Mucosa of descending colon (tissue), 3 donors: ENCODE data around the gene TSFM. TPM values are rescaled to one million over a fixed set of nuclear protein-coding genes. Genes with fewer than 3 reads are reported as not detected.

Source experiments
- ATAC-seq: fragments of 200-7000 bp; cut with Tn5 transposase; one replicate; pipeline ENCODE4 v1.9.1; 2020; ENCODE audit warnings: mild to moderate bottlenecking, moderate library complexity
- DNase-seq, 3 donors: peaks; one replicate each; pipeline ENCODE4 v3.0.0-alpha.2; 2020
- H3K36me3 ChIP-seq: fragments of 200-600 bp; one replicate; pipeline ENCODE4 v1.8.0; 2021; ENCODE audit warnings: low read depth, mild to moderate bottlenecking
- H3K4me1 ChIP-seq: fragments of 200-600 bp; one replicate; pipeline ENCODE4 v1.8.0; 2021; ENCODE audit warnings: low read depth, mild to moderate bottlenecking
- H3K4me3 ChIP-seq: fragments of 200-600 bp; one replicate; pipeline ENCODE4 v1.8.0; 2021; ENCODE audit warnings: mild to moderate bottlenecking
- H3K9me3 ChIP-seq: fragments of 200-600 bp; one replicate; pipeline ENCODE4 v1.8.0; 2021; ENCODE audit warnings: mild to moderate bottlenecking
- intact Hi-C, 2 donors: fragments of 100-400 bp; cut with DNase I in 1 of 2; cut with micrococcal nuclease in 1 of 2; formaldehyde crosslinking; loops; one replicate each; pipeline versions ENCODE4 v1.11.0 to v1.11.1; 2022; cut with DNase I, micrococcal nuclease
- total RNA-seq, 3 donors: library from RNA; stranded (reverse); fragmentation: NEBNext Ultra II Directional in 2 of 3; extraction: Animal tissue kit (Norgen Biotek cat#: 25700) in 2 of 3; gene quantifications; one replicate each; pipeline versions ENCODE4 v1.2.1 to v1.2.4, GENCODE V29; 2021 to 2023
- TF ChIP-seq, protein P1 (sequence below): fragments of 200-600 bp; IDR thresholded peaks from one replicate; pipeline ENCODE4 v1.8.0; 2022; ENCODE audit warnings: antibody characterized with exemption, mild to moderate bottlenecking
- donor health status: DM: no; HTN: no; CAD: no; lungs with moderate emphysema.
- donor health status: DM: no; HTN: no; CAD: no.
- donor health status: DM: no; HTN: yes; CAD: no.

The TSFM gene
- total RNA-seq, 3 donors from 2014 or later: 26.1 to 32.9 (median 29.0) TPM

DNA sequence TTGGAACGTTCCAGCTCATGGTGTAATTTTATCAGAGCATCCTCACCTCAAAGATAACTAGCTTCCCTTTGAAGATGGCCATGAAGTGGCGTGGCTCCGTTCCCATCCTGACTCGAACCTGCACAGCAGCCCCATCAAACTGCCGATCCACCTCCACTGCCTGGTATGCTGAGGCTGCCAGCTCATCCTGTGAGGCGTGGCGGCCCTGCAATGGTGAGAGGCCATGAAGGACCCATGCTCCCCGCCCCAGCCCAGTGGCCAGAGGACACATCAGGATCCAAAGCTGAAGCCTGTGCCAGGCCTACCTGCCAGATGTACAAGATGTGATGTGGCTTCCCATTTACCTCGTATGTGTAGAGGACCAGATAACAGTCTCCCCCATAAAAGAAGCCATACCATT, 24.7 kb downstream of the TSFM start:
- TF ChIP-seq, protein P1, sequence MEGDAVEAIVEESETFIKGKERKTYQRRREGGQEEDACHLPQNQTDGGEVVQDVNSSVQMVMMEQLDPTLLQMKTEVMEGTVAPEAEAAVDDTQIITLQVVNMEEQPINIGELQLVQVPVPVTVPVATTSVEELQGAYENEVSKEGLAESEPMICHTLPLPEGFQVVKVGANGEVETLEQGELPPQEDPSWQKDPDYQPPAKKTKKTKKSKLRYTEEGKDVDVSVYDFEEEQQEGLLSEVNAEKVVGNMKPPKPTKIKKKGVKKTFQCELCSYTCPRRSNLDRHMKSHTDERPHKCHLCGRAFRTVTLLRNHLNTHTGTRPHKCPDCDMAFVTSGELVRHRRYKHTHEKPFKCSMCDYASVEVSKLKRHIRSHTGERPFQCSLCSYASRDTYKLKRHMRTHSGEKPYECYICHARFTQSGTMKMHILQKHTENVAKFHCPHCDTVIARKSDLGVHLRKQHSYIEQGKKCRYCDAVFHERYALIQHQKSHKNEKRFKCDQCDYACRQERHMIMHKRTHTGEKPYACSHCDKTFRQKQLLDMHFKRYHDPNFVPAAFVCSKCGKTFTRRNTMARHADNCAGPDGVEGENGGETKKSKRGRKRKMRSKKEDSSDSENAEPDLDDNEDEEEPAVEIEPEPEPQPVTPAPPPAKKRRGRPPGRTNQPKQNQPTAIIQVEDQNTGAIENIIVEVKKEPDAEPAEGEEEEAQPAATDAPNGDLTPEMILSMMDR: no peak
- Histone ChIP-seq H3K4me1 (no peaks in the 10 kb centered on the region), H3K4me3 (no peak overlapping the region), H3K9me3 (no peaks in the 10 kb centered on the region), H3K36me3 (no peaks in the 10 kb centered on the region)
- intact Hi-C loops: loop anchor here in 1 of 2 donors (10.0 kb wide), 1 partner anchor 98 kb away; no protein-coding TSS in a partner anchor
- no peak for ATAC-seq
- no peak for DNase-seq

DNA sequence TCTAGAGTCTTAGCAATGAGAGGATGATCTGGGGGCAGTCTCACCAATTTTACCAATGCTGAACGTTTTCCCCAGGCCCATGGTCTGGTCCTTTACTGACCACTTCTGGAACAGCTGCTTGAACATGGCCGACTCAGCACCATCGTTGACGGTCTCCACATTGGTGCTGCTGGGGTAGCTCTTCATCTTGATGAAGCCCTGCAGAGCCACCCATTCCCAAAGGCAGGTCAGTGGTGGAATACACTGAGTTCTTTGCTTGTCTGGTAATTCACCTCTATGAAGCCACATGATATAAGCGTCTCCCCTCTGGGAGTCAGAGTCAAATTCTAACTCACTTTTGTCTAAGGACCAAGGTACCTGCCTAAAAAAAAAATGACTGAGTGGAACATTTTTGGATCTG, 25.8 kb downstream of the TSFM start:
- intact Hi-C loops: loop anchor here in 1 of 2 donors (10.0 kb wide), 1 partner anchor 96 kb away; no protein-coding TSS in a partner anchor
- H3K36me3 ChIP-seq: no peaks in the 10 kb centered on the region
- no peaks in the 10 kb centered on the region for H3K9me3 ChIP-seq
- no peak overlapping the region for H3K4me3 ChIP-seq
- TF ChIP-seq, protein P1: no peak
- DNase-seq (no peak), ATAC-seq (no peak)
- H3K4me1 ChIP-seq: no peaks in the 10 kb centered on the region

DNA sequence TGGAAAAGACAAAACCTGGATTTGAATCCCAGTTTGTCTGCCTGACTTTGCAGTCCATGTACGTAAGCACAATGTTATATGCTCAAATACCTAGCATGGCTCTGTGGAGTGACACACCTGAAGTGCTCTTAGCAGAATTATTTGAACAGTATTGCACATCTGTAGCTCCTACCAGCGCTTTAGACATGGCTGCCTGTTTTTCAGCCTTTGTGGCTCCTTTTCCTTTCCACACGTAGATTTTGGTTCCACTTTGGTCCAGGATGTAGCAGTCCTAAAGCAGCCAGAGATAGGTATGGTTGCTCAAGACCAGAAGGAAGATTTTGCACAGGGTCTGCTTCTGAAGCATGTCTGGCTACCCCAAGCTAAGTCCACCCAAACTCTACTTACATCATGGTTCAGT, 26.8 kb downstream of the TSFM start:
- H3K4me1 ChIP-seq: no peaks in the 10 kb centered on the region
- H3K36me3 ChIP-seq: no peaks in the 10 kb centered on the region
- intact Hi-C loops: loop anchor here in 1 of 2 donors (10.0 kb wide), 1 partner anchor 95 kb away; no protein-coding TSS in a partner anchor
- H3K9me3 ChIP-seq: no peaks in the 10 kb centered on the region
- ATAC-seq: no peak
- DNase-seq: no peak
- no peak overlapping the region for H3K4me3 ChIP-seq
- TF ChIP-seq, protein P1: no peak

DNA sequence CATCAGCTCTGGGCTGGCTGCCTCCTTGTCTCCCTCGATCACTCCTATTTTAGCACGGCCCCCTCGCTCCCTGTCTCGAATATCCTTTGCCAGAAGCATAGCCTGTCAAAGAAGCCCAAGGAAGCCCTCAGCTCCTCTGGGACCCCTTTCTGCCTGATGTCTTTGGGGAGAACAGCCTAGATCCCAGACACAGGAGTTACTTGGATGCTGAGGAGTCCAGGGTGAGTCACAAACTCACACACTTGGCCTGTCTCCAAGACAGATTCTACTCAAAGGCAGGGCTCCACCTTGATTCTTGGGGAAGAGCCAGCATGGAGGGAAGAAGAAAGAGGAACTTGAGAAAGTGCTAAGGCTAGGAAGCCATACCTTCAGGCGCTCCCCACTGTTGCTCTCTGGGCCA, 27.9 kb downstream of the TSFM start:
- Histone ChIP-seq H3K4me3 (no peak overlapping the region), H3K9me3 (no peaks in the 10 kb centered on the region), H3K4me1 (no peaks in the 10 kb centered on the region), H3K36me3 (no peaks in the 10 kb centered on the region)
- ATAC-seq (peak; percentile 49), DNase-seq (no peak)
- intact Hi-C loops: no loop called here
- TF ChIP-seq, protein P1: no peak

DNA sequence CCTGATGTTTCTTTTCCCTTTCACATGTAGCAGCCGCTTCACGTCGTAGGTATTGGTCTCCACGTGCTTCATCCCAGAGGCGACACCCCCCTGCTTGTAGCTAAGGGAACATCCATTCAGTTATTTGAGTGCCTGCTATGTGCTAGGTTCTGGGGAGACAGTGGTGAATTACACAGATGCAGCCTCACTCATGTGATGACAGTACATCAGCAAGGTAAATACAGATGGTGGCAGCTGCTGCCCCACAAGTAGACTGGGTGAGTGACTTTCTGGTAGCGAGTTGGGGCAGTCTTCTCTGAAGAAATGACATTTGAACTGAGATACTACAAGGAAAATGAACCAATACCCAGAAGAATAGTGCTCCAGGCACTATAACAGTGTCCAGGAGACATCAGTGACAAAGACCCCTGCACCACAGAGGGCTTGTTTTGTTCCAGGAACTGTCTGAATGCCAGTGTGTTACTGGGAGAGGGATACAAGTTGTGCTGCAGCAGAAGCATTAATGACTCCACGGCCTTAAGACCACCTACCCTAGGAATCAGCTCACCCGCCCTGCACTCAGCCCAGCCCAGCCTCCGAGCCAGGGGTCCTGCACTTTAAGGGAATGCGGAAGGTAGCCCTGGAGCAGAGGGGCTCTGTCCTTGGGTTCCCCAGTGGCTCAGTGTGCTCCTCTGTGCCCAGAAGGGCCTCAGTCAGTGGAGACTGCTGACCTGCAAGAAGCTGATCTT, 28.6 kb downstream of the TSFM start:
- ATAC-seq: no peak
- Histone ChIP-seq H3K36me3 (no peaks in the 10 kb centered on the region), H3K9me3 (no peaks in the 10 kb centered on the region), H3K4me3 (no peak overlapping the region), H3K4me1 (no peaks in the 10 kb centered on the region)
- DNase-seq: no peak
- intact Hi-C loops: no loop called here
- TF ChIP-seq, protein P1: no peak
